Epithelial cell of esophagus (primary cell): ENCODE measurements around the gene DHX32.

ENCODE experiments used
- DNase-seq: peaks from one replicate; pipeline ENCODE4 v3.0.0; 2010; ENCODE audit warnings: low read depth
- H3K4me3 ChIP-seq: 2 replicates; pipeline ENCODE4 v1.5.1; 2011; ENCODE audit warnings: mild to moderate bottlenecking, low read length, control low read depth
- TF ChIP-seq, protein P1 (sequence below): IDR thresholded peaks from 2 replicates; pipeline ENCODE4 v1.5.1; 2011; ENCODE audit warnings: low read depth, mild to moderate bottlenecking, low read length, control low read depth, inconsistent platforms; ENCODE audit not compliant: insufficient read depth; ENCODE audit errors: missing control alignments

Gene DHX32

DNA sequence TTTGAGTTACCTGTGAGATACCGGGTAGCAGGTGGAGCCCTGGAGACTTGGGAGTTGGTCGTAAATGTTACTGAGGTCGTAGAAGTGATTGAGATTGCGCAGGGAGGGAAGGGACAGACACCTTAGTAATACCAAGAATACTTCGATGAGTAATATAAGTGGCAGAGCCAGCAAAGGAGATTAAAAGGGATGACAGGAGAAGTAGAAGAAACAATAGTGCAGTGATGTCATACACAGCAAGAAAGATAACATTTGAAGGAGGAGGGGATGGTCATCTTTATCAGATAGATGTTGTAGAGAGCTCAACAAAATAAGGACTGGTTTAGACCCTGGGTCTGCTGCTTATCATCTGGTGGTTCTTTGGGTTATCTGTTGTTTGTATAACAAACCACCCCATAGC lies 52.8 kb downstream of the DHX32 start:
- no peak overlapping the region for H3K4me3 ChIP-seq
- DNase-seq = no peak
- TF ChIP-seq, protein P1, sequence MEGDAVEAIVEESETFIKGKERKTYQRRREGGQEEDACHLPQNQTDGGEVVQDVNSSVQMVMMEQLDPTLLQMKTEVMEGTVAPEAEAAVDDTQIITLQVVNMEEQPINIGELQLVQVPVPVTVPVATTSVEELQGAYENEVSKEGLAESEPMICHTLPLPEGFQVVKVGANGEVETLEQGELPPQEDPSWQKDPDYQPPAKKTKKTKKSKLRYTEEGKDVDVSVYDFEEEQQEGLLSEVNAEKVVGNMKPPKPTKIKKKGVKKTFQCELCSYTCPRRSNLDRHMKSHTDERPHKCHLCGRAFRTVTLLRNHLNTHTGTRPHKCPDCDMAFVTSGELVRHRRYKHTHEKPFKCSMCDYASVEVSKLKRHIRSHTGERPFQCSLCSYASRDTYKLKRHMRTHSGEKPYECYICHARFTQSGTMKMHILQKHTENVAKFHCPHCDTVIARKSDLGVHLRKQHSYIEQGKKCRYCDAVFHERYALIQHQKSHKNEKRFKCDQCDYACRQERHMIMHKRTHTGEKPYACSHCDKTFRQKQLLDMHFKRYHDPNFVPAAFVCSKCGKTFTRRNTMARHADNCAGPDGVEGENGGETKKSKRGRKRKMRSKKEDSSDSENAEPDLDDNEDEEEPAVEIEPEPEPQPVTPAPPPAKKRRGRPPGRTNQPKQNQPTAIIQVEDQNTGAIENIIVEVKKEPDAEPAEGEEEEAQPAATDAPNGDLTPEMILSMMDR = no peak

DNA sequence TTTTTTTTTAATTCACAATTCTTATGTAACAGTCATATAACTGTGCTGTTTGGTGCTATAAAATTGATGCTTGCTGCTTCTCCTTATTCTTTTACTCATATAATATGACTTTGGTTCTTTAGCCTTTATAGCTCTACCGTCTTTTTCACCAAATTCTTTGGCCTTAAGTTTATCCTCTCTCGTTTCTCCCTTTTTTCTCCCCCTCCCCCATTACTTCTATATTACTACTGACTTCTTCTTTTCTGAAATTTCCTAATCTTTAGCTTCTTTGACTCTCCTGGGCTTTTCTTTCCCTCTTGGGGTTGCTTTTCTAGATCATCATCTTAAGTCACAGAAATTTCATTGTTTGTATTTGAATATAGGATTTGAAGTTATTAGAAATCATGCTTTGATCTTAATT lies 54.0 kb downstream of the DHX32 start:
- H3K4me3 ChIP-seq = no peak overlapping the region
- TF ChIP-seq, protein P1 = no peak
- DNase-seq = no peak

DNA sequence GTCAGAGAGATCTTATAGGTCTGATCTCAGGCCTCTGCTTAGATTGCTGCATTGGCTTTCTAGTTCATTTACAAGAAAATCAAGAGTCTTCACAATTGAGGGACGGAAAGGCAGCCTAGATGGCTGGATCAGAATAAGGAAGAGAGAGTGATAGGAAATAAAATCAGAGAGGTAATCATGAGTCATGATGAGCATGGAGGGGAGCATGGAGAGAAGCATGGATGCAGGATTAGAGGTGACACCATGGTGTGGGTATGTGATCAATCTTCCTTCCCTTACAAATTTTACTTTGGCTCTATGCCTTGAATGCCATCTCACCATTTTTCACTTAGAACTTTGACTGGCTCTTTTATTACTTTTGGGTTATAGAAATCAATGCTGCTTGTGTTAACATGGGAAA lies 56.4 kb downstream of the DHX32 start:
- DNase-seq = peak; percentile 50
- peak overlapping the region; percentile 95 for H3K4me3 ChIP-seq
- TF ChIP-seq, protein P1 = no peak

DNA sequence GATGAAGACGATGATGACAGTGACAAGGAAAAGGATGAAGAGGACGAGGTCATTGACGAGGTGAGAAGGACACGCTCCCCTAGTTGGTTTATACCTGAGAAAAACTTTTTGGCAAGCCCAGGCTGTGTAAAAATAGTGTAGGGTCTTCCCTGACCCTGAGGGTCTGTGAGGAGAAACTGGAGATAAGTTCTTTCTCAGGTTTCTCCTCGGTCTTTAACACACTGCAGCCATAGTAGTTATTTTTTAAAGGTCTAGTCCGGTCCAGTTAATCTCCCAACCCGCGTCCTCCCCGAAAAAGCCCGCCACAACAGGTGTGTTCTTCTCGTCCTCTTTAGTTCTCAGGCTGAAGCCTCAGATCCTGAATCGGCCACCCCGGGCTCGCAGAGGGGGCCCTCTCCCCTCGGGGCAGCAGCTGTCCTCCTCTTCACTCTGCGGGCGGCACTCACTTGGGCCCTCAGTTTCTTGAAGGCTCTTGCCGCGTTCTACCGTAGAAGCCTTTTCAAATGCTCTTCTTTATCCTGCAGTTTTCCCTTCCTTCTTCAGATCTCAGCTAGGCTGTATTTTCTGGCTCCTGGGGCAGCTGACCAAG lies 57.3 kb downstream of the DHX32 start:
- TF ChIP-seq, protein P1 = no peak
- DNase-seq = peak; percentile 5

DNA sequence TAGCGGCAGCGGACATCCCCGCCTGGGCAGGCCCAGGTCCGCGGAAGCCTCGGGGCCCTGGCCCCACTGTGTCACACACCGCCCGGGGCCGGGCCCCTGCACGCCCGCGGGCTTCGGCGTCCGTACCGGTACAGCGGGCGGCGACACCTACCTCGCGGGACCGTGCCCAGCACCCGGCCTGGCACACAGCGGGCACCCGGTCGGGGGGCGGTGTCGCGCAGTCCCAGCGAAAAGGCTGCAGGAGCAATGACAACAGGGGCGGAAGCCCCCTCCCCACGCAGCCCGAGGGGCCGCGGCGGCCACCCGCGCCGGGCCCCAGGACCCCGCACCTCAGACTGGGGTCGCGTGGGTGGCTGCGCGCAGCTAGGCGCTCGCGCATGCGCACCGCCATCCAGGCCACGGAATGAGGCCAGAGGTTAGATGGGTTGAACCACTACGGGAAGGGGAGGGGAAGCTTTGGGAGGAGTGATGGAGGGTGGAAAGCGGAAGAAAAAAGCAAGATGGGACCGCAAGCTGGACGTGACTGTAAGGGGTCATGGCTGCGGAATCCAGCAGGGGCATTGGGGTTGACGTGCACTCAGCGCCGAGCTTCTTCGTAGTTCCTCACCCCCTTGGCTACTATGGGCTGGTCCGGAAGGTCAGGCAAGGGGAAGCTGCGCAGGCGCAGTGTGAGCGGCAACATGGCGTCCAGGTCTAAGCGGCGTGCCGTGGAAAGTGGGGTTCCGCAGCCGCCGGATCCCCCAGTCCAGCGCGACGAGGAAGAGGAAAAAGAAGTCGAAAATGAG lies 58.0 kb downstream of the DHX32 start, which contains the start of the genes BCCIP and UROS:
TSS of gene BCCIP (plus strand) at position 669 of the 785 bp plus-strand sequence. CDS start at position 681, 12 bp downstream.
TSS of gene UROS (minus strand) at position 381 of the 785 bp plus-strand sequence. CDS start 6,759 bp downstream, outside the sequence.
- TF ChIP-seq, protein P1 = no peak
- DNase-seq = peak; percentile 88
- peak within 1 kb of the TSS; percentile 95 for H3K4me3 ChIP-seq

More for the DNA sequence above, 57.3 kb downstream of the DHX32 start:
- peak overlapping the region; percentile 95 for H3K4me3 ChIP-seq

DNA sequence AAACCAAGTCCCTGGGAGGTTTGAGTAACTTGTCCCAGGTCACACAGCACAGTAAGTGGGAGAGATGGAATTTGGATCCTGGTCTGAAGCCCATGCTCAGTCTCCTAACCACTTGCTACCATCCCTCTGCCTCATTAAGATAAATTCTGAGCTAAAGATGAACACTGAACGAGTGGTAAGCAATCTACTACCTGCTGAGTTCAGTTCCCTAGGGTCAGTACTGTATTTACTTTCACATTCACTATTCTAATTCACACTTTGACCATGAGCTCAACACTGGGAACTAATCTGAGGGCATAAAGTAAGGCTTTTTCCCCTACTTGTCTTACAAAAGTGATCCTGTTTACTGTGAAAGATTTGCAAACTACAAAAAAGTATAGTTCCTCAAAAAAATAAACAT lies 60.4 kb downstream of the DHX32 start:
- TF ChIP-seq, protein P1 = no peak
- no peak overlapping the region for H3K4me3 ChIP-seq
- DNase-seq = no peak
